MCF 10A (cell line): ENCODE measurements around the gene GPR146. TPM values are rescaled to one million over a fixed set of nuclear protein-coding genes. Genes with fewer than 3 reads are reported as not detected.

Source experiments
- BruUV-seq: library from RNA; stranded (reverse); fragments of 400-500 nt; replicated peaks from 2 replicates; lab custom pipeline; 2021; lab: Mats Ljungman, UMichigan
- CTCF ChIA-PET: fragments of 300-600 bp; sonication (Branson Sonifier 250); formaldehyde crosslinking; extraction: SDS; loops from one replicate; lab custom pipeline; 2021; ENCODE audit warnings: antibody characterized with exemption, inconsistent platforms; lab: Yijun Ruan, JAX
- POLR2A ChIA-PET: fragments of 300-600, 350-650 bp; sonication (Branson Sonifier 250); formaldehyde crosslinking; extraction: SDS; loops from one replicate; lab custom pipeline; 2020; ENCODE audit warnings: antibody characterized with exemption, inconsistent platforms; lab: Yijun Ruan, JAX
- DNase-seq: peaks from one replicate; pipeline ENCODE4 v3.0.0-alpha.2; 2018; ENCODE audit not compliant: unreplicated experiment
- H3K27ac Mint-ChIP-seq: one replicate; pipeline ENCODE4 v1.8.0; 2022; ENCODE audit warnings: mild to moderate bottlenecking, low read depth, mixed read lengths; ENCODE audit not compliant: unreplicated experiment
- H3K27me3 Mint-ChIP-seq: one replicate; pipeline ENCODE4 v1.8.0; 2022; ENCODE audit warnings: mixed read lengths; ENCODE audit not compliant: insufficient read depth, unreplicated experiment
- H3K36me3 Mint-ChIP-seq: one replicate; pipeline ENCODE4 v1.8.0; 2022; ENCODE audit warnings: mild to moderate bottlenecking, moderate library complexity, mixed read lengths; ENCODE audit not compliant: insufficient read depth, unreplicated experiment
- H3K4me1 Mint-ChIP-seq: one replicate; pipeline ENCODE4 v1.8.0; 2022; ENCODE audit warnings: mixed read lengths; ENCODE audit not compliant: insufficient read depth, unreplicated experiment
- H3K4me3 Mint-ChIP-seq: one replicate; pipeline ENCODE4 v1.8.0; 2022; ENCODE audit warnings: mild to moderate bottlenecking, moderate library complexity, mixed read lengths; ENCODE audit not compliant: unreplicated experiment
- H3K9me3 Mint-ChIP-seq: one replicate; pipeline ENCODE4 v1.8.0; 2022; ENCODE audit warnings: mixed read lengths; ENCODE audit not compliant: unreplicated experiment
- CTCF ChIP-seq: fragments of 200-600 bp; IDR thresholded peaks from one replicate; pipeline ENCODE4 v1.8.0; 2022; ENCODE audit warnings: antibody characterized with exemption, mild to moderate bottlenecking; ENCODE audit not compliant: unreplicated experiment
- intact Hi-C: fragments of 100-400 bp; cut with micrococcal nuclease; formaldehyde crosslinking; loops from 2 replicates; pipeline ENCODE4 v1.14.1; 2022
- total RNA-seq: library from RNA; stranded (reverse); gene quantifications from 2 replicates; pipeline ENCODE4 v1.2.3, GENCODE V29; 2022

GPR146 gene
- total RNA-seq, 1 experiment from 2014 or later: not detected

- H3K4me3 Mint-ChIP-seq: no peak overlapping the region
- H3K27ac Mint-ChIP-seq: no peak overlapping the region
- POLR2A ChIA-PET: no interaction called here
- peaks cover 11% of the 10 kb centered on the region for H3K4me1 Mint-ChIP-seq
- intact Hi-C loops: no loop called here
- no peaks in the 10 kb centered on the region for H3K27me3 Mint-ChIP-seq
- no TSS peak for BruUV-seq
- CTCF ChIA-PET: interaction anchor here (0.6 kb wide), 1 partner anchor 72 kb away, joined by 4 read pairs; no protein-coding TSS in a partner anchor
- DNase-seq: no peak
- TF ChIP-seq CTCF: no peak
- no peaks in the 10 kb centered on the region for H3K9me3 Mint-ChIP-seq
- no peaks in the 10 kb centered on the region for H3K36me3 Mint-ChIP-seq
These were observed 3.6 kb upstream of the GPR146 start for GRCh38 chr7:1040790-1041189.

- Mint-ChIP-seq H3K4me3 (no peak overlapping the region), H3K36me3 (no peaks in the 10 kb centered on the region), H3K4me1 (peaks cover 11% of the 10 kb centered on the region), H3K9me3 (no peaks in the 10 kb centered on the region), H3K27me3 (no peaks in the 10 kb centered on the region), H3K27ac (no peak overlapping the region)
- intact Hi-C loops: no loop called here
- CTCF ChIA-PET: interaction anchor here (0.6 to 1.8 kb wide), 2 partner anchors 22 to 49 kb away, joined by 6 to 7 read pairs; no protein-coding TSS in a partner anchor
- DNase-seq: no peak
- no peak for TF ChIP-seq CTCF
- POLR2A ChIA-PET: no interaction called here
- BruUV-seq: no TSS peak
These were observed 2.5 kb upstream of the GPR146 start for GRCh38 chr7:1041551-1042491.

- intact Hi-C loops: no loop called here
- POLR2A ChIA-PET: no interaction called here
These were observed 1.9 kb upstream of the GPR146 start for GRCh38 chr7:1042492-1042833.

More at GRCh38 chr7:1042492-1042833, 1.9 kb upstream of the GPR146 start:
- Mint-ChIP-seq H3K27ac (no peak overlapping the region), H3K4me3 (no peak overlapping the region), H3K4me1 (peaks cover 11% of the 10 kb centered on the region), H3K27me3 (no peaks in the 10 kb centered on the region), H3K9me3 (no peaks in the 10 kb centered on the region), H3K36me3 (no peaks in the 10 kb centered on the region)
- no peak for DNase-seq
- TF ChIP-seq CTCF: no peak
- BruUV-seq: no TSS peak
- CTCF ChIA-PET: interaction anchor here (0.6 to 1.8 kb wide), 5 partner anchors 11 to 770 kb away, joined by 3 to 7 read pairs (median 3); no protein-coding TSS in a partner anchor
